SK-N-MC (cell line): ENCODE results near the gene CCDC185.

Experiments used
- EZH2 ChIP-seq: fragments of 200-600 bp; sonication (generic); IDR thresholded peaks from one replicate; pipeline ENCODE4 v1.6.1; 2017; ENCODE audit warnings: antibody characterized with exemption
- FOXP2 ChIP-seq: optimal IDR thresholded peaks from 2 replicates; pipeline ENCODE3; 2011; ENCODE audit warnings: mild to moderate bottlenecking, moderate library complexity; ENCODE audit not compliant: insufficient read depth; ENCODE audit errors: extremely low read length, control extremely low read depth
- POLR2AphosphoS5 ChIP-seq: IDR thresholded peaks from 2 replicates; pipeline ENCODE4 v1.6.1; 2012; ENCODE audit warnings: mild to moderate bottlenecking, low read depth, low read length, borderline replicate concordance

GRCh38 chr1:223403184-223403815 lies 10.1 kb downstream of the CCDC185 start:
- TF ChIP-seq EZH2 (no peak), FOXP2 (no peak), POLR2AphosphoS5 (no peak)
